C4-2B (cell line): Measurements from ENCODE around the gene HEATR5A.

ENCODE experiments used
- CTCF ChIP-seq: fragments of 450-650 bp; conservative IDR thresholded peaks from 2 replicates; pipeline ENCODE4 v1.5.1; 2017; ENCODE audit warnings: mild to moderate bottlenecking
- ZFX ChIP-seq: fragments of 450-650 bp; IDR thresholded peaks from 2 replicates; pipeline ENCODE4 v1.6.1; 2017

DNA sequence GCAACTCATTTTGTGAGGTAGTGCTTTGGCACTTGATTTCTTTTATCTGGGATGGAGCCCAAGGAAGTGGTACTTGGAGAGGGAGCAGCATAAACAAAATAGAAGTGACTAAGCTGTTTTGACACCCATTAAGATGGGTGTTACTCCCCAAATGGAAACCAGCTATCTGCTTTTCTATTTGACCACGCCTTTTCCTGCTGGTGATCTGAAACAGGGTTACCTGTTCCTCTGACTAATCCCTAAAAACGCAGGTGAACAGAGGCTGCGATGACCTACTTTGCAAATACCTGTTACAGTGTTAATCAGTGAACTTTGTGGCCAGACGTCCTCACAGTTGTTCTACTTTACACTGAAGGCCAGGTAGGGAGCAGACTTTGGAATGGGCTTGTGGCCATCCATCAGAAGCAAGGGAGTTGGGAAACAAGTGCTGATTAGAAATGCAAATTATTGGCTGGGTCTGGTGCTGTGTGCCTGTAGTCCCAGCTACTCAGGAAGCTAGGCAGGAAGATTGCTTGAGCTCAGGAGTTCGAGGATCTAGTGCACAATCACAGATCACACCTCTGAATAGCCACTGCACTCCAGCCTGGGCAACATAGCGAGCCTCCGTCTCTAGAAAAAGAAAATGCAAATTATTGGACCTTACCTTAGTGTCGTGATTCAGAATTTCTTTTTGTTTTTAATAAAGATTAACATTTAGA, 154.5 kb downstream of the HEATR5A start:
- no peak for TF ChIP-seq CTCF
- no peak for TF ChIP-seq ZFX
